ENCODE data around the gene SLC9A9. TPM values are rescaled to one million over a fixed set of nuclear protein-coding genes. Genes with fewer than 3 reads are reported as not detected.

Gene SLC9A9
- total RNA-seq, 4 donors from 2014 or later: 10.1 to 27.2 (median 16.7) TPM

GRCh38 chr3:143716731-143717130 lies 131.5 kb downstream of the SLC9A9 start:
- H3K4me3 ChIP-seq: no peak overlapping the region
- H3K4me1 ChIP-seq: no peaks in the 10 kb centered on the region
- H3K27me3 ChIP-seq: no peaks in the 10 kb centered on the region
- peaks cover 0 to 3% of the 10 kb centered on the region in 2 donors for H3K36me3 ChIP-seq
- no peak for ATAC-seq
- no peak overlapping the region for H3K27ac ChIP-seq
- WGBS, 2 donors (ENCODE audit: low coverage in 1 of 2): 85 to 90% methylated on average over 3 to 4 of the region's 4 CpGs
- H3K9me3 ChIP-seq: no peaks in the 10 kb centered on the region
- TF ChIP-seq POLR2AphosphoS5 (IDR thresholded peaks at IDR 0.05) (no peak), EP300 (IDR thresholded peaks at IDR 0.05) (no peak), POLR2A (IDR thresholded peaks at IDR 0.05) (no peak), CTCF (IDR thresholded peaks at IDR 0.05) (no peak)

DNA sequence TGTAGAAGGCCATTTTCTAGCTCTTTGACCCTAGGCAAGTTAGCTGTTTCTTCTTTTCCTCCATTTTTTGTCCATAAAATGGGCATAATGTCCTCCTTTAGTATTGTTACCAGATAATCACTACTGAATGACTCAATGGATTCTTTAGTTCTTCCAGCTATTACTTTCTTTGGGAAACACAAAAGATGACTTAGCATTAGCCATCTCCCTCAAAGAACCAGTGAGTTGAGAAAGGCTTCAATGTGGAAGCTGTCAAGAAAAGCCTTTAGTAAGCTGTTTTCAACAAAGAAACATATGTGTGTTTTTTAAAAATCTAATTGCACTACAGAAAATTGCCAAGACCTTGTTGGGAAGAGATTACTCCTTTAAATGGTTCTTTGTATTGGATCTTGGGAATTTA lies 135.7 kb downstream of the SLC9A9 start:
- Histone ChIP-seq H3K4me1 (no peaks in the 10 kb centered on the region), H3K4me3 (no peak overlapping the region), H3K27me3 (no peaks in the 10 kb centered on the region), H3K9me3 (no peaks in the 10 kb centered on the region), H3K27ac (no peak overlapping the region), H3K36me3 (no peaks in the 10 kb centered on the region)
- no peak for ATAC-seq
- TF ChIP-seq POLR2AphosphoS5 (IDR thresholded peaks at IDR 0.05) (no peak), EP300 (IDR thresholded peaks at IDR 0.05) (no peak)

DNA sequence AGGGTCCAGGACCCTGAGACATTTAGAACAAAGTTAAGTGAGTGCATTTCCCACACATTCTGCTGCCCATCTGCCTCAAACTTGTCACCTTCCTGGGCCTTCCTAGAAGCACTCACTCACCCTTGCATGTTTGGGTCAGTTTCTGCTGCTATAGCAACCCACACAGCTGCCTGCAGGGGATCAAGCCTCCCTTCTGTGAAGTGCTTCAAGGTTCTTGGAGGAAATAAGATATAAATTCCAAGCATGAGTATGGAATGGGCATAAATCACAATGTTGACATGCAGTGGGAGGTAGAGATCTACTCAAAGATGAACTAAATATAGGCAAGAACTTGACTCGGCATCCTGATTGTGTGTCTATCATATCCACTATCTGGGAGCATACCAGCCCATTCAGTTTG lies 140.4 kb downstream of the SLC9A9 start:
- no peaks in the 10 kb centered on the region for H3K36me3 ChIP-seq
- H3K4me3 ChIP-seq: no peak overlapping the region
- no peaks in the 10 kb centered on the region for H3K27me3 ChIP-seq
- H3K27ac ChIP-seq: no peak overlapping the region
- no peak for ATAC-seq
- no peaks in the 10 kb centered on the region for H3K9me3 ChIP-seq
- WGBS, 2 donors (ENCODE audit: low coverage in 1 of 2): 0 to 60% methylated on average over 1 of the region's 1 CpG
- no peak for TF ChIP-seq CTCF (IDR thresholded peaks at IDR 0.05)
- TF ChIP-seq POLR2A (IDR thresholded peaks at IDR 0.05): no peak
- TF ChIP-seq EP300 (IDR thresholded peaks at IDR 0.05): no peak
- no peak for TF ChIP-seq POLR2AphosphoS5 (IDR thresholded peaks at IDR 0.05)
- no peaks in the 10 kb centered on the region for H3K4me1 ChIP-seq

DNA sequence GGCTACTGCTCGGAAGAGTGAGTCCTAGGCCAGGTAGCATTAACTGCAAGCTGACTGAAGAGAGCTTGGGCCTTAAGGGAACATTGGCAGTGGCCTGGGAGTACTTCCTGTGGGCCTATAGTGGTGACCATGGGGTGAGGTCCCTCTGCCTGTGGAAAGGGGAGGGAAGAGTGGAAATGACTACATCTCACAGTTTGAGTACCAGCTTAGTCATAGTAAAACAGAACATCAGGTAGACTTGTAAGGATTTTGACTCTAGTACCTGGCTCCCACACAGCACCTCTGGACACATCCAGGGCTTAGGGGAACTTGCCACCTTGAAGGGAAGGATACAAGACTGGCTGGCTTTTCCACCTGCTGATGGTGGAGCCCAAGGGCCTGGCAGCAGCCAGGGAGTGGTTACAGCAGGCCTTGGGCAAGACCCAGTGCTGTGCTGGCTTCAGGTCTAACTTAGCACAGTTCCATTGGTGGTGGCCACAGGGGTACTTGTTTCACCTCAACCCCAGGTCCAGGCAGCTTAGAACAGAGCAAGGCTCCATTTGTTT lies 147.8 kb downstream of the SLC9A9 start:
- no CpG with 5 or more reads among the region's 1 CpG for WGBS, 2 donors (ENCODE audit: low coverage in 1 of 2)
- no peak for ATAC-seq
- no peak overlapping the region for H3K4me3 ChIP-seq

GRCh38 chr3:143699424-143699823 lies 148.8 kb downstream of the SLC9A9 start:
- no peaks in the 10 kb centered on the region for H3K36me3 ChIP-seq
- no peaks in the 10 kb centered on the region for H3K9me3 ChIP-seq
- no peak overlapping the region for H3K4me3 ChIP-seq
- WGBS, 2 donors (ENCODE audit: low coverage in 1 of 2): 60 to 72% methylated on average over 1 to 2 of the region's 3 CpGs
- ATAC-seq: no peak
- H3K27me3 ChIP-seq: no peaks in the 10 kb centered on the region
- H3K27ac ChIP-seq: no peak overlapping the region
- H3K4me1 ChIP-seq: peaks cover 0 to 7% (median 0%) of the 10 kb centered on the region in 3 donors
- TF ChIP-seq POLR2A (IDR thresholded peaks at IDR 0.05) (no peak), EP300 (IDR thresholded peaks at IDR 0.05) (no peak), CTCF (IDR thresholded peaks at IDR 0.05) (no peak), POLR2AphosphoS5 (IDR thresholded peaks at IDR 0.05) (no peak)

More for the DNA sequence above, 147.8 kb downstream of the SLC9A9 start:
- Histone ChIP-seq H3K27me3 (no peaks in the 10 kb centered on the region), H3K36me3 (no peaks in the 10 kb centered on the region), H3K4me1 (peaks cover 0 to 7% (median 0%) of the 10 kb centered on the region in 3 donors), H3K27ac (no peak overlapping the region), H3K9me3 (no peaks in the 10 kb centered on the region)
- no peak for TF ChIP-seq POLR2AphosphoS5 (IDR thresholded peaks at IDR 0.05)
- TF ChIP-seq EP300 (IDR thresholded peaks at IDR 0.05): no peak
- no peak for TF ChIP-seq POLR2A (IDR thresholded peaks at IDR 0.05)

DNA sequence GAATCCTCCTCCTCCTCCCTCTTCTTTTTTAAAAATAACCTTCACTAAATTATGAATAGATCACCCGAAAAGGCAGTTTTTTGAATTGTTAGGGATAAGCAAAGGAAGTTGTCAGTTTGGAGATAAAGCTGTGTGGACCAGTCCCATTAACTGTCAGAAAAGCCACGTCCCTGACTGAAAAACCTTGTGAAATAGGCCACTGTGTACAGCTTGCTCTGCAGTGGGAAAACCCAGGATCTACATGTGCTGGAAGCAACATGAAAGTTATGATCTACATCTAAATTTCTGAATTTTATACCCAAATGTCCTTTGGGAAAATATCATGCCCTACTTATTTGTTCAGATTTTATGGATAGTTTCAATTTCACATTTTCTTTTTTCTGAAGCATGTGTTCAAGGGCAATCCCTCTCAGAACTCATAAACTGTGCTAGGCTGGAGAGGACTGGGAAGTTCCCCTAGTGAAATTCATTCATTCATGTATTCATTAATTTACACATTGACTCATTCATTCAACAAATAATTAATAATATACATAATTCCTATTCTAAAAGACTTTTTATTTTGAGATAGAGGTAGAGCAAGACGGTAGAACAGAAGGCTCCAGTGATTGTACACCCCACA lies 149.5 kb downstream of the SLC9A9 start:
- no peak overlapping the region for H3K4me3 ChIP-seq
- no peaks in the 10 kb centered on the region for H3K36me3 ChIP-seq
- no peak overlapping the region for H3K27ac ChIP-seq
- TF ChIP-seq EP300 (IDR thresholded peaks at IDR 0.05) (no peak), POLR2A (IDR thresholded peaks at IDR 0.05) (no peak), CTCF (IDR thresholded peaks at IDR 0.05) (no peak), POLR2AphosphoS5 (IDR thresholded peaks at IDR 0.05) (no peak)
- 48 to 65% methylated on average over 3 of the region's 3 CpGs for WGBS, 2 donors (ENCODE audit: low coverage in 1 of 2)
- ATAC-seq: no peak
- no peaks in the 10 kb centered on the region for H3K9me3 ChIP-seq
- H3K27me3 ChIP-seq: no peaks in the 10 kb centered on the region
- peaks cover 0 to 7% (median 0%) of the 10 kb centered on the region in 3 donors for H3K4me1 ChIP-seq

All from gastroesophageal sphincter (tissue), 4 donors.